H9 (cell line): ENCODE data around the gene KRTAP16-1. TPM values are rescaled to one million over a fixed set of nuclear protein-coding genes. Genes with fewer than 3 reads are reported as not detected.

Experiments
- DNase-seq: peaks from one replicate; pipeline ENCODE4 v3.0.0-alpha.2; 2017
- H2AFZ ChIP-seq: one replicate; pipeline ENCODE4 v1.6.1; 2013; ENCODE audit warnings: mild to moderate bottlenecking, low read length, control low read depth, moderate library complexity
- H2AK5ac ChIP-seq: 2 replicates; pipeline ENCODE4 v1.6.1; 2013; ENCODE audit warnings: low read length, control low read depth, mixed read lengths; ENCODE audit not compliant: insufficient read length
- H2BK120ac ChIP-seq: one replicate; pipeline ENCODE4 v1.6.1; 2013; ENCODE audit warnings: low read depth, mild to moderate bottlenecking, low read length, control low read depth, inconsistent platforms; ENCODE audit not compliant: poor library complexity, severe bottlenecking
- H2BK12ac ChIP-seq: 2 replicates; pipeline ENCODE4 v1.6.1; 2013; ENCODE audit warnings: low read length, control low read depth, mixed read lengths, low read depth; ENCODE audit not compliant: insufficient read length
- H2BK15ac ChIP-seq: 2 replicates; pipeline ENCODE4 v1.6.1; 2013; ENCODE audit warnings: low read depth, low read length, control low read depth
- H2BK20ac ChIP-seq: one replicate; pipeline ENCODE4 v1.6.1; 2013; ENCODE audit warnings: low read depth, mild to moderate bottlenecking, low read length, control low read depth, inconsistent platforms; ENCODE audit not compliant: poor library complexity, severe bottlenecking
- H2BK5ac ChIP-seq: 2 replicates; pipeline ENCODE4 v1.6.1; 2013; ENCODE audit warnings: low read length, control low read depth, mixed read lengths; ENCODE audit not compliant: insufficient read length
- H3K14ac ChIP-seq: 2 replicates; pipeline ENCODE4 v1.6.1; 2013; ENCODE audit warnings: low read length, control low read depth; ENCODE audit not compliant: insufficient read depth
- H3K18ac ChIP-seq: 2 replicates; pipeline ENCODE4 v1.6.1; 2013; ENCODE audit warnings: low read depth, mild to moderate bottlenecking, mixed read lengths, low read length, control low read depth; ENCODE audit not compliant: insufficient read length
- H3K23ac ChIP-seq: 2 replicates; pipeline ENCODE4 v1.6.1; 2013; ENCODE audit warnings: low read length, control low read depth, mixed read lengths, low read depth; ENCODE audit not compliant: insufficient read length
- H3K23me2 ChIP-seq: 2 replicates; pipeline ENCODE4 v1.6.1; 2013; ENCODE audit warnings: low read depth, mild to moderate bottlenecking, mixed read lengths, low read length, control low read depth; ENCODE audit not compliant: insufficient read length, poor library complexity, severe bottlenecking
- H3K27ac ChIP-seq: 2 replicates; pipeline ENCODE4 v1.5.1; 2013; ENCODE audit warnings: low read length, control low read depth, mixed read lengths, low read depth; ENCODE audit not compliant: insufficient read length
- H3K27me3 ChIP-seq: 2 replicates; pipeline ENCODE4 v1.6.1; 2013; ENCODE audit warnings: low read length, control low read depth, inconsistent platforms; ENCODE audit not compliant: insufficient read depth
- H3K4ac ChIP-seq: 2 replicates; pipeline ENCODE4 v1.6.1; 2013; ENCODE audit warnings: low read depth, mild to moderate bottlenecking, control low read depth, inconsistent platforms, low read length, moderate library complexity
- H3K4me1 ChIP-seq: 2 replicates; pipeline ENCODE4 v1.6.1; 2013; ENCODE audit warnings: low read length, control low read depth, inconsistent platforms; ENCODE audit not compliant: insufficient read depth
- H3K4me2 ChIP-seq: 2 replicates; pipeline ENCODE4 v1.6.1; 2013; ENCODE audit warnings: low read length, control low read depth, mixed read lengths; ENCODE audit not compliant: insufficient read length, insufficient read depth
- H3K56ac ChIP-seq: 2 replicates; pipeline ENCODE4 v1.6.1; 2013; ENCODE audit warnings: low read depth, mild to moderate bottlenecking, mixed read lengths, low read length, control low read depth; ENCODE audit not compliant: insufficient read length
- H3K79me1 ChIP-seq: 2 replicates; pipeline ENCODE4 v1.6.1; 2013; ENCODE audit warnings: low read depth, mild to moderate bottlenecking, moderate library complexity, low read length, control low read depth, inconsistent platforms; ENCODE audit not compliant: insufficient read depth, poor library complexity, severe bottlenecking
- H3K79me2 ChIP-seq: 2 replicates; pipeline ENCODE4 v1.6.1; 2013; ENCODE audit warnings: low read length, control low read depth, inconsistent platforms; ENCODE audit not compliant: insufficient read depth
- H3K9ac ChIP-seq: 2 replicates; pipeline ENCODE4 v1.6.1; 2013; ENCODE audit warnings: low read length, control low read depth, mixed read lengths; ENCODE audit not compliant: insufficient read length; ENCODE audit errors: extremely low read depth
- H3K9me3 ChIP-seq: one replicate; pipeline ENCODE4 v1.6.1; 2013; ENCODE audit warnings: low read depth, low read length, inconsistent platforms; ENCODE audit not compliant: control insufficient read depth
- H3T11ph ChIP-seq: one replicate; pipeline ENCODE4 v1.6.1; 2013; ENCODE audit warnings: mild to moderate bottlenecking, low read length, control low read depth, inconsistent platforms
- H4K20me1 ChIP-seq: one replicate; pipeline ENCODE4 v1.6.1; 2013; ENCODE audit not compliant: control insufficient read depth, insufficient read length, insufficient read depth
- H4K5ac ChIP-seq: 2 replicates; pipeline ENCODE4 v1.6.1; 2013; ENCODE audit warnings: low read depth, mild to moderate bottlenecking, mixed read lengths, low read length, control low read depth; ENCODE audit not compliant: insufficient read length
- H4K8ac ChIP-seq: replicated peaks from 2 replicates; pipeline ENCODE4 v1.6.1; 2013; ENCODE audit warnings: low read length, control low read depth, mixed read lengths, low read depth; ENCODE audit not compliant: insufficient read length
- H4K91ac ChIP-seq: 2 replicates; pipeline ENCODE4 v1.6.1; 2013; ENCODE audit warnings: low read depth, mild to moderate bottlenecking, moderate library complexity, mixed read lengths, low read length, control low read depth; ENCODE audit not compliant: insufficient read length
- H3K27ac Mint-ChIP-seq, 3 experiments: 2 replicates in 2 of 3; 3 replicates in 1 of 3; pipeline ENCODE4 v1.8.0; 2020 to 2021; ENCODE audit warnings: mixed read lengths in 3 of 3, mild to moderate bottlenecking in 1 of 3, moderate library complexity in 1 of 3
- H3K27me3 Mint-ChIP-seq: 2 replicates; pipeline ENCODE4 v1.8.0; 2021; ENCODE audit warnings: low read depth, mild to moderate bottlenecking, moderate library complexity, mixed read lengths
- H3K36me3 Mint-ChIP-seq, 3 experiments: 2 replicates in 2 of 3; 3 replicates in 1 of 3; pipeline ENCODE4 v1.8.0; 2020 to 2021; ENCODE audit warnings: low read depth in 3 of 3, mixed read lengths in 3 of 3; ENCODE audit not compliant: insufficient read depth in 1 of 3
- H3K4me1 Mint-ChIP-seq, 2 experiments: 2 replicates each; pipeline ENCODE4 v1.8.0; 2020; ENCODE audit warnings: mixed read lengths in 2 of 2
- H3K4me3 Mint-ChIP-seq, 2 experiments: 2 replicates in 1 of 2; 3 replicates in 1 of 2; pipeline ENCODE4 v1.8.0; 2020 to 2021; ENCODE audit warnings: mild to moderate bottlenecking in 2 of 2, mixed read lengths in 2 of 2, moderate library complexity in 1 of 2
- H3K9me3 Mint-ChIP-seq, 2 experiments: 2 replicates in 1 of 2; 3 replicates in 1 of 2; pipeline ENCODE4 v1.8.0; 2020; ENCODE audit warnings: mild to moderate bottlenecking in 2 of 2, mixed read lengths in 2 of 2, moderate library complexity in 1 of 2
- WGBS: extraction: QIAGEN DNeasy Blood & Tissue Kit; methylation state at CpG from one replicate; pipeline ENCODE4 v1.1.7; 2013; ENCODE audit warnings: missing lambda C conversion rate, low lambda C conversion rate, mixed read lengths; ENCODE audit not compliant: insufficient read length; ENCODE audit errors: extremely low coverage; 5-methylcytosine and 5-hydroxymethylcytosine counted together
- total RNA-seq: library from RNA; stranded (reverse); gene quantifications from 2 replicates; pipeline ENCODE4 v1.2.1, GENCODE V29; 2021
- TF ChIP-seq, protein P1 (sequence below): fragments of 200-600 bp; sonication (generic); conservative IDR thresholded peaks from 3 replicates; pipeline ENCODE4 v1.8.0; 2021; ENCODE audit warnings: antibody characterized with exemption, mild to moderate bottlenecking

KRTAP16-1 gene
- total RNA-seq, 1 experiment from 2014 or later = not detected

- Histone ChIP-seq H3K4me2 (no peak overlapping the region), H4K20me1 (no peaks in the 10 kb centered on the region), H2BK5ac (no peak overlapping the region), H3K4ac (no peak overlapping the region), H3K27me3 (no peaks in the 10 kb centered on the region), H2BK12ac (no peak overlapping the region), H3K56ac (no peak overlapping the region), H2AK5ac (no peak overlapping the region), H2BK120ac (no peak overlapping the region), H3T11ph (no peak overlapping the region), H3K79me1 (no peaks in the 10 kb centered on the region), H4K5ac (no peak overlapping the region), H3K23me2 (no peaks in the 10 kb centered on the region), H2AFZ (no peak overlapping the region), H3K79me2 (no peaks in the 10 kb centered on the region), H3K18ac (no peak overlapping the region), H3K4me1 (no peaks in the 10 kb centered on the region), H3K9me3 (no peaks in the 10 kb centered on the region), H4K91ac (no peak overlapping the region), H2BK15ac (no peak overlapping the region), H3K23ac (no peak overlapping the region), H3K9ac (no peak overlapping the region), H3K14ac (no peak overlapping the region), H4K8ac (no peak overlapping the region), H3K27ac (no peak overlapping the region), H2BK20ac (no peak overlapping the region)
- WGBS = no CpG with 5 or more reads among the region's 5 CpGs
- Mint-ChIP-seq H3K4me1 (peaks cover 0 to 9% of the 10 kb centered on the region in 2 experiments; a peak in 3 of 4 replicates), H3K36me3 (no peaks in the 10 kb centered on the region; a peak in 1 of 7 replicates), H3K27me3 (peaks cover 4% of the 10 kb centered on the region; the same call in 1 of the 2 replicates), H3K27ac (peak overlapping the region in 1 of 3 experiments; percentile 87; a peak in 2 of 7 replicates), H3K4me3 (no peak overlapping the region), H3K9me3 (no peaks in the 10 kb centered on the region; a peak in 2 of 5 replicates)
- TF ChIP-seq, protein P1, sequence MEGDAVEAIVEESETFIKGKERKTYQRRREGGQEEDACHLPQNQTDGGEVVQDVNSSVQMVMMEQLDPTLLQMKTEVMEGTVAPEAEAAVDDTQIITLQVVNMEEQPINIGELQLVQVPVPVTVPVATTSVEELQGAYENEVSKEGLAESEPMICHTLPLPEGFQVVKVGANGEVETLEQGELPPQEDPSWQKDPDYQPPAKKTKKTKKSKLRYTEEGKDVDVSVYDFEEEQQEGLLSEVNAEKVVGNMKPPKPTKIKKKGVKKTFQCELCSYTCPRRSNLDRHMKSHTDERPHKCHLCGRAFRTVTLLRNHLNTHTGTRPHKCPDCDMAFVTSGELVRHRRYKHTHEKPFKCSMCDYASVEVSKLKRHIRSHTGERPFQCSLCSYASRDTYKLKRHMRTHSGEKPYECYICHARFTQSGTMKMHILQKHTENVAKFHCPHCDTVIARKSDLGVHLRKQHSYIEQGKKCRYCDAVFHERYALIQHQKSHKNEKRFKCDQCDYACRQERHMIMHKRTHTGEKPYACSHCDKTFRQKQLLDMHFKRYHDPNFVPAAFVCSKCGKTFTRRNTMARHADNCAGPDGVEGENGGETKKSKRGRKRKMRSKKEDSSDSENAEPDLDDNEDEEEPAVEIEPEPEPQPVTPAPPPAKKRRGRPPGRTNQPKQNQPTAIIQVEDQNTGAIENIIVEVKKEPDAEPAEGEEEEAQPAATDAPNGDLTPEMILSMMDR = no peak
- DNase-seq = no peak
These were observed 24.0 kb upstream of the KRTAP16-1 start for GRCh38 chr17:41333098-41333497.
